ENCODE data around the gene ATF7.

The ATF7 gene

GRCh38 chr12:53589915-53590314, 36.3 kb downstream of the ATF7 start:
- TF ChIP-seq ARNTL (CRISPR knock-in tag; IDR thresholded peaks at IDR 0.05; ENCODE audit: borderline replicate concordance, low read depth): no peak
- no peak for TF ChIP-seq BACH2 (CRISPR knock-in tag; IDR thresholded peaks at IDR 0.05; ENCODE audit: borderline replicate concordance)
- no peak for TF ChIP-seq PPARA (CRISPR knock-in tag; IDR thresholded peaks at IDR 0.05; ENCODE audit: borderline replicate concordance)
- no peak for TF ChIP-seq CSRNP3 (CRISPR knock-in tag; IDR thresholded peaks at IDR 0.05)
- no peak for TF ChIP-seq TSHZ2 (CRISPR knock-in tag; IDR thresholded peaks at IDR 0.05)

GRCh38 chr12:53589423-53589822, 36.8 kb downstream of the ATF7 start:
- ATAC-seq: no peak
- TF ChIP-seq CSRNP3 (CRISPR knock-in tag; IDR thresholded peaks at IDR 0.05): no peak
- no peak for TF ChIP-seq PPARA (CRISPR knock-in tag; IDR thresholded peaks at IDR 0.05; ENCODE audit: borderline replicate concordance)
- no peak for TF ChIP-seq ZC3H10 (CRISPR knock-in tag; IDR thresholded peaks at IDR 0.05)
- TF ChIP-seq SNAI2 (CRISPR knock-in tag; IDR thresholded peaks at IDR 0.05): no peak
- TF ChIP-seq TOX (CRISPR knock-in tag; IDR thresholded peaks at IDR 0.05; ENCODE audit: borderline replicate concordance): no peak
- TF ChIP-seq ISL1 (CRISPR knock-in tag; IDR thresholded peaks at IDR 0.05): no peak
- TF ChIP-seq CREB5 (CRISPR knock-in tag; IDR thresholded peaks at IDR 0.05; ENCODE audit: low read depth): no peak
- no peak for TF ChIP-seq TSHZ2 (CRISPR knock-in tag; IDR thresholded peaks at IDR 0.05)
- no peak for TF ChIP-seq ZNF8 (CRISPR knock-in tag; IDR thresholded peaks at IDR 0.05)
- TF ChIP-seq ZFP30 (CRISPR knock-in tag; IDR thresholded peaks at IDR 0.05): no peak
- no peak for TF ChIP-seq ZNF565 (CRISPR knock-in tag; conservative IDR thresholded peaks at IDR 0.05; ENCODE audit: low read depth)
- no peak for TF ChIP-seq RARB (CRISPR knock-in tag; IDR thresholded peaks at IDR 0.05)
- no peak for TF ChIP-seq ARNTL (CRISPR knock-in tag; IDR thresholded peaks at IDR 0.05; ENCODE audit: borderline replicate concordance, low read depth)
- TF ChIP-seq BACH2 (CRISPR knock-in tag; IDR thresholded peaks at IDR 0.05; ENCODE audit: borderline replicate concordance): no peak
- no peak for TF ChIP-seq ZNF70 (CRISPR knock-in tag; IDR thresholded peaks at IDR 0.05)

More at GRCh38 chr12:53589915-53590314, 36.3 kb downstream of the ATF7 start:
- ATAC-seq: no peak

- TF ChIP-seq ZC3H10 (CRISPR knock-in tag; IDR thresholded peaks at IDR 0.05) (no peak), TOX (CRISPR knock-in tag; IDR thresholded peaks at IDR 0.05; ENCODE audit: borderline replicate concordance) (no peak), ESRRG (CRISPR knock-in tag; IDR thresholded peaks at IDR 0.05) (no peak), CSRNP3 (CRISPR knock-in tag; IDR thresholded peaks at IDR 0.05) (no peak), ARNTL (CRISPR knock-in tag; IDR thresholded peaks at IDR 0.05; ENCODE audit: borderline replicate concordance, low read depth) (no peak), ZFP3 (CRISPR knock-in tag; IDR thresholded peaks at IDR 0.05) (no peak), GLIS3 (CRISPR knock-in tag; IDR thresholded peaks at IDR 0.05) (no peak), ISL1 (CRISPR knock-in tag; IDR thresholded peaks at IDR 0.05) (no peak)
- ATAC-seq: no peak
Measured at GRCh38 chr12:53588123-53588522, 38.1 kb downstream of the ATF7 start.
